Epithelial cell of esophagus (primary cell): ENCODE measurements around the gene SLC22A23.

Experiments
- DNase-seq: peaks from one replicate; pipeline ENCODE4 v3.0.0; 2010; ENCODE audit warnings: low read depth
- H3K4me3 ChIP-seq: 2 replicates; pipeline ENCODE4 v1.5.1; 2011; ENCODE audit warnings: mild to moderate bottlenecking, low read length, control low read depth
- TF ChIP-seq, protein P1 (sequence below): IDR thresholded peaks from 2 replicates; pipeline ENCODE4 v1.5.1; 2011; ENCODE audit warnings: low read depth, mild to moderate bottlenecking, low read length, control low read depth, inconsistent platforms; ENCODE audit not compliant: insufficient read depth; ENCODE audit errors: missing control alignments

The SLC22A23 gene

GRCh38 chr6:3226481-3227362 is 230.1 kb downstream of the SLC22A23 start:
- H3K4me3 ChIP-seq: peak overlapping the region; percentile 24
- TF ChIP-seq, protein P1, sequence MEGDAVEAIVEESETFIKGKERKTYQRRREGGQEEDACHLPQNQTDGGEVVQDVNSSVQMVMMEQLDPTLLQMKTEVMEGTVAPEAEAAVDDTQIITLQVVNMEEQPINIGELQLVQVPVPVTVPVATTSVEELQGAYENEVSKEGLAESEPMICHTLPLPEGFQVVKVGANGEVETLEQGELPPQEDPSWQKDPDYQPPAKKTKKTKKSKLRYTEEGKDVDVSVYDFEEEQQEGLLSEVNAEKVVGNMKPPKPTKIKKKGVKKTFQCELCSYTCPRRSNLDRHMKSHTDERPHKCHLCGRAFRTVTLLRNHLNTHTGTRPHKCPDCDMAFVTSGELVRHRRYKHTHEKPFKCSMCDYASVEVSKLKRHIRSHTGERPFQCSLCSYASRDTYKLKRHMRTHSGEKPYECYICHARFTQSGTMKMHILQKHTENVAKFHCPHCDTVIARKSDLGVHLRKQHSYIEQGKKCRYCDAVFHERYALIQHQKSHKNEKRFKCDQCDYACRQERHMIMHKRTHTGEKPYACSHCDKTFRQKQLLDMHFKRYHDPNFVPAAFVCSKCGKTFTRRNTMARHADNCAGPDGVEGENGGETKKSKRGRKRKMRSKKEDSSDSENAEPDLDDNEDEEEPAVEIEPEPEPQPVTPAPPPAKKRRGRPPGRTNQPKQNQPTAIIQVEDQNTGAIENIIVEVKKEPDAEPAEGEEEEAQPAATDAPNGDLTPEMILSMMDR: no peak
- no peak for DNase-seq

GRCh38 chr6:3226042-3226441 is 230.8 kb downstream of the SLC22A23 start:
- H3K4me3 ChIP-seq: no peak overlapping the region
- no peak for DNase-seq
- TF ChIP-seq, protein P1: no peak

- TF ChIP-seq, protein P1: no peak
- no peak overlapping the region for H3K4me3 ChIP-seq
- no peak for DNase-seq
Observed at GRCh38 chr6:3222506-3223038, 234.3 kb downstream of the SLC22A23 start.

- H3K4me3 ChIP-seq: no peak overlapping the region
- TF ChIP-seq, protein P1: no peak
- DNase-seq: no peak
Observed at GRCh38 chr6:3221578-3221977, 235.3 kb downstream of the SLC22A23 start.

DNA sequence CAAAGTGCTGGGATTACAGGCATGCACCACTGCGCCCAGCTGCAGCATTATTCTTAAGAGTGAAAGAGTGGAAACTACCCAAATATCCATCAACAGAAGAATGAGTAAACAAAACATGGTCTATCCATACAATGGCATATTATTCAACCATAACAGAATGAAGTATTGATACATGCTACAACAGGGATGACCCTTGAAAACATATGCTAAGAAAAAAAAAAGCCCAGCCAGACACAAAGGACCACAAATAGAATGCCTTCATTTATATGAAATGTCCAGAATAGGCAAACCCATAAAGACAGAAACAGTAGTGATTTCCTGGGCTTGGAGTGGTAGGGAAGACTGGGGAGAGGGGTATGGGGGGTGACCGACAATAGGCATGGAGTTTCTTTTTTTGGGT is 236.5 kb downstream of the SLC22A23 start:
- DNase-seq: no peak
- TF ChIP-seq, protein P1: no peak
- H3K4me3 ChIP-seq: no peak overlapping the region
